HepG2 (cell line): ENCODE measurements around the gene FPGS. TPM values are rescaled to one million over a fixed set of nuclear protein-coding genes. Genes with fewer than 3 reads are reported as not detected.
A peak's percentile ranks its signal among the peaks of the same experiment; 100 is the strongest.

Source experiments
- BRCA1 ChIP-seq: sonication (generic); formaldehyde crosslinking; IDR thresholded peaks from 2 replicates; pipeline ENCODE4 v1.4.0; 2020; ENCODE audit warnings: missing genetic modification reagents
- CBX1 ChIP-seq: IDR thresholded peaks from one replicate; pipeline ENCODE4 v1.6.1; 2016; ENCODE audit warnings: antibody characterized with exemption, low read depth
- CENPBD1 ChIP-seq: sonication (generic); formaldehyde crosslinking; IDR thresholded peaks from 2 replicates; pipeline ENCODE4 v1.8.0; 2022; ENCODE audit warnings: missing genetic modification reagents, low read depth, mild to moderate bottlenecking, borderline replicate concordance
- HOXA7 ChIP-seq: sonication (generic); formaldehyde crosslinking; IDR thresholded peaks from 2 replicates; pipeline ENCODE4 v1.8.1; 2022; ENCODE audit warnings: mild to moderate bottlenecking, missing genetic modification reagents, moderate library complexity
- IRF2 ChIP-seq: IDR thresholded peaks from 2 replicates; pipeline ENCODE4 v1.6.1; 2018; ENCODE audit warnings: missing genetic modification reagents, missing compliant biosample characterization
- KDM3A ChIP-seq: IDR thresholded peaks from 2 replicates; pipeline ENCODE4 v1.6.1; 2018; ENCODE audit warnings: low read depth, missing compliant biosample characterization
- MIER3 ChIP-seq: IDR thresholded peaks from 2 replicates; pipeline ENCODE4 v1.6.1; 2016; ENCODE audit warnings: missing compliant biosample characterization, borderline replicate concordance
- MTA1 ChIP-seq: sonication (generic); formaldehyde crosslinking; IDR thresholded peaks from 2 replicates; pipeline ENCODE4 v1.4.0; 2020; ENCODE audit warnings: missing genetic modification reagents, mild to moderate bottlenecking, borderline replicate concordance
- MYC ChIP-seq: sonication (generic); formaldehyde crosslinking; IDR thresholded peaks from 2 replicates; pipeline ENCODE4 v1.9.0; 2021; ENCODE audit warnings: missing genetic modification reagents, borderline replicate concordance
- NR2F2 ChIP-seq: IDR thresholded peaks from 2 replicates; pipeline ENCODE4 v1.6.1; 2012; ENCODE audit warnings: low read depth, inconsistent platforms, borderline replicate concordance
- PHF8 ChIP-seq: sonication (generic); formaldehyde crosslinking; IDR thresholded peaks from 2 replicates; pipeline ENCODE4 v1.5.0; 2020; ENCODE audit warnings: missing genetic modification reagents
- PRDM10 ChIP-seq: sonication (generic); formaldehyde crosslinking; IDR thresholded peaks from 2 replicates; pipeline ENCODE4 v1.4.0; 2020; ENCODE audit warnings: low read depth, missing genetic modification reagents
- RARA ChIP-seq: IDR thresholded peaks from 2 replicates; pipeline ENCODE4 v1.6.1; 2016; ENCODE audit warnings: missing genetic modification reagents, missing compliant biosample characterization
- SP140L ChIP-seq: sonication (generic); formaldehyde crosslinking; IDR thresholded peaks from 2 replicates; pipeline ENCODE4 v1.4.0; 2020; ENCODE audit warnings: missing genetic modification reagents, borderline replicate concordance
- THRA ChIP-seq: sonication (generic); formaldehyde crosslinking; IDR thresholded peaks from 2 replicates; pipeline ENCODE4 v1.4.0; 2020; ENCODE audit warnings: missing genetic modification reagents, borderline replicate concordance
- THYN1 ChIP-seq: sonication (generic); formaldehyde crosslinking; IDR thresholded peaks from 2 replicates; pipeline ENCODE4 v1.8.1; 2023; ENCODE audit warnings: low read depth, mild to moderate bottlenecking, moderate library complexity, missing genetic modification reagents, borderline replicate concordance
- TSC22D2 ChIP-seq: sonication (generic); formaldehyde crosslinking; IDR thresholded peaks from 2 replicates; pipeline ENCODE4 v1.5.1; 2020; ENCODE audit warnings: missing genetic modification reagents, mild to moderate bottlenecking, borderline replicate concordance
- ZEB1 ChIP-seq: IDR thresholded peaks from 2 replicates; pipeline ENCODE4 v1.6.1; 2012; ENCODE audit warnings: mild to moderate bottlenecking, low read depth, inconsistent platforms; ENCODE audit not compliant: insufficient replicate concordance
- ZNF276 ChIP-seq: sonication (generic); formaldehyde crosslinking; IDR thresholded peaks from 2 replicates; pipeline ENCODE4 v1.4.0; 2020; ENCODE audit warnings: mild to moderate bottlenecking, low read depth, missing genetic modification reagents
- ZNF776 ChIP-seq: sonication (generic); formaldehyde crosslinking; IDR thresholded peaks from 2 replicates; pipeline ENCODE4 v1.4.0; 2020; ENCODE audit warnings: mild to moderate bottlenecking, missing genetic modification reagents
- ZNF780A ChIP-seq: sonication (generic); formaldehyde crosslinking; IDR thresholded peaks from 2 replicates; pipeline ENCODE4 v1.8.0; 2022; ENCODE audit warnings: mild to moderate bottlenecking, missing genetic modification reagents, moderate library complexity
- polyA plus RNA-seq, 8 experiments: library from polyadenylated mRNA; depleted of rRNA in 3 of 8; stranded (reverse) in 7 of 8; unstranded in 1 of 8; fragments of >200 nt; fragmentation: Illumina TruSeq in 4 of 8; extraction: Trizol in 4 of 8; gene quantifications; 2 replicates each; pipeline versions ENCODE4 v1.2.1 to v1.2.3, GENCODE V29; 2011 to 2016; ENCODE audit warnings: low read depth in 4 of 8, missing spikeins in 1 of 8, mixed read lengths in 1 of 8; ENCODE audit not compliant: insufficient read depth in 1 of 8
- total RNA-seq, 5 experiments: library from RNA; depleted of rRNA; stranded (reverse); fragments of >200 nt; fragmentation: Illumina TruSeq; extraction: Trizol; gene quantifications; 2 replicates each; pipeline ENCODE4 v1.2.3, GENCODE V29; 2016; ENCODE audit warnings: low read depth in 1 of 5
- TF ChIP-seq, protein P1 (sequence below): sonication (generic); formaldehyde crosslinking; IDR thresholded peaks from 2 replicates; pipeline ENCODE4 v1.5.0; 2020; ENCODE audit warnings: mild to moderate bottlenecking, low read depth, missing genetic modification reagents, borderline replicate concordance

Gene FPGS
- total and polyA plus RNA-seq, 2 of the 13 experiments (the other 11 are each of a cell fraction or from before 2014, with no cell fraction given): 35.6 to 36.8 TPM

GRCh38 chr9:127802576-127803443, at the start of gene FPGS (continued):
- TF ChIP-seq ZNF276 (CRISPR knock-in tag): 0 out of 2 replicates have a peak, but pooled peaks have one; percentile 63
- no peak for TF ChIP-seq SP140L (CRISPR knock-in tag)
- no peak for TF ChIP-seq MTA1 (CRISPR knock-in tag)
- TF ChIP-seq PHF8 (CRISPR knock-in tag): peak; percentile 87
- TF ChIP-seq KDM3A (CRISPR knock-in tag): no peak
- TF ChIP-seq THYN1 (CRISPR knock-in tag): no peak
- TF ChIP-seq CBX1: no peak
- no peak for TF ChIP-seq TSC22D2 (CRISPR knock-in tag)
- TF ChIP-seq ZNF780A (CRISPR knock-in tag): no peak
- TF ChIP-seq BRCA1 (CRISPR knock-in tag): no peak
- TF ChIP-seq PRDM10 (CRISPR knock-in tag): no peak
- TF ChIP-seq NR2F2: peak; percentile 21; the same call in 1 of the 2 replicates
- TF ChIP-seq CENPBD1 (CRISPR knock-in tag): peak; percentile 44; the same call in 1 of the 2 replicates
- TF ChIP-seq MIER3: no peak
- 0 out of 2 replicates have a peak, but pooled peaks have one; percentile 4 for TF ChIP-seq THRA (CRISPR knock-in tag)
- peak; percentile 97 for TF ChIP-seq ZNF776
- TF ChIP-seq, protein P1, sequence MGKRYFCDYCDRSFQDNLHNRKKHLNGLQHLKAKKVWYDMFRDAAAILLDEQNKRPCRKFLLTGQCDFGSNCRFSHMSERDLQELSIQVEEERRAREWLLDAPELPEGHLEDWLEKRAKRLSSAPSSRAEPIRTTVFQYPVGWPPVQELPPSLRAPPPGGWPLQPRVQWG (CRISPR knock-in tag): no peak
- no peak for TF ChIP-seq ZEB1
- no peak for TF ChIP-seq RARA (CRISPR knock-in tag)
- peak; percentile 98 for TF ChIP-seq MYC
- no peak; the same call in 1 of the 2 replicates for TF ChIP-seq IRF2
- TF ChIP-seq HOXA7 (CRISPR knock-in tag): no peak
